ENCODE measurements around the gene PCDHGB3.
"Not testable (repeated sequence)": the region's sequence is repeated elsewhere in the genome, so short reads cannot be mapped to it uniquely, and the experiment has no call there.

PCDHGB3 gene

DNA sequence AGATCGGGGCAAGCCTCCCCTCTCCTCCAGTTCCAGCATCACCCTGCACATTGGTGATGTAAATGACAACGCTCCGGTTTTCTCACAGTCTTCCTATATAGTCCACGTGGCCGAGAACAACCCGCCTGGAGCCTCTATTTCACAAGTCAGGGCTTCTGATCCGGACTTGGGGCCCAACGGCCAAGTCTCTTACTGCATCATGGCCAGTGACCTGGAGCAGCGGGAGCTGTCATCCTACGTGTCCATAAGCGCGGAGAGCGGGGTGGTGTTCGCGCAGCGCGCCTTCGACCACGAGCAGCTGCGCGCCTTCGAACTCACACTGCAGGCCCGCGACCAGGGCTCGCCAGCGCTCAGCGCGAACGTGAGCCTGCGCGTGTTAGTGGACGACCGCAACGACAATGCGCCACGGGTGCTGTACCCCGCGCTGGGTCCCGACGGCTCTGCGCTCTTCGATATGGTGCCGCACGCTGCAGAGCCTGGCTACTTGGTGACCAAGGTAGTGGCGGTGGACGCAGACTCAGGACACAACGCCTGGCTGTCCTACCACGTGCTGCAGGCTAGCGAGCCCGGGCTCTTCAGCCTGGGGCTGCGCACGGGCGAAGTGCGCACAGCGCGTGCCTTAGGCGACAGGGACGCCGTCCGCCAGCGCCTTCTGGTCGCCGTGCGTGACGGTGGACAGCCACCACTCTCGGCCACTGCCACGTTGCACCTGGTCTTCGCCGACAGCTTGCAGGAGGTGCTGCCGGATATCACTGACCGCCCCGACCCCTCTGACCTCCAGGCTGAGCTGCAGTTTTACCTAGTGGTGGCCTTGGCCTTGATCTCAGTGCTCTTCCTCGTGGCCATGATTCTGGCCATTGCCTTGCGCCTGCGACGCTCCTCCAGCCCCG, 19.4 kb downstream of the PCDHGB3 start:
- Mint-ChIP-seq H3K9me3 (peaks cover 75% of the 10 kb centered on the region), H3K4me1 (no peaks in the 10 kb centered on the region), H3K36me3 (ENCODE audit: low read depth) (peaks cover 46% of the 10 kb centered on the region), H3K27me3 (ENCODE audit: low read depth) (no peaks in the 10 kb centered on the region), H3K4me3 (peak overlapping the region in 1 of 3 experiments; percentile 53), H3K27ac (no peak overlapping the region)
- TF ChIP-seq, protein P1, sequence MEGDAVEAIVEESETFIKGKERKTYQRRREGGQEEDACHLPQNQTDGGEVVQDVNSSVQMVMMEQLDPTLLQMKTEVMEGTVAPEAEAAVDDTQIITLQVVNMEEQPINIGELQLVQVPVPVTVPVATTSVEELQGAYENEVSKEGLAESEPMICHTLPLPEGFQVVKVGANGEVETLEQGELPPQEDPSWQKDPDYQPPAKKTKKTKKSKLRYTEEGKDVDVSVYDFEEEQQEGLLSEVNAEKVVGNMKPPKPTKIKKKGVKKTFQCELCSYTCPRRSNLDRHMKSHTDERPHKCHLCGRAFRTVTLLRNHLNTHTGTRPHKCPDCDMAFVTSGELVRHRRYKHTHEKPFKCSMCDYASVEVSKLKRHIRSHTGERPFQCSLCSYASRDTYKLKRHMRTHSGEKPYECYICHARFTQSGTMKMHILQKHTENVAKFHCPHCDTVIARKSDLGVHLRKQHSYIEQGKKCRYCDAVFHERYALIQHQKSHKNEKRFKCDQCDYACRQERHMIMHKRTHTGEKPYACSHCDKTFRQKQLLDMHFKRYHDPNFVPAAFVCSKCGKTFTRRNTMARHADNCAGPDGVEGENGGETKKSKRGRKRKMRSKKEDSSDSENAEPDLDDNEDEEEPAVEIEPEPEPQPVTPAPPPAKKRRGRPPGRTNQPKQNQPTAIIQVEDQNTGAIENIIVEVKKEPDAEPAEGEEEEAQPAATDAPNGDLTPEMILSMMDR (IDR thresholded peaks at IDR 0.05; ENCODE audit: unreplicated experiment in 3 of 3): no peak

DNA sequence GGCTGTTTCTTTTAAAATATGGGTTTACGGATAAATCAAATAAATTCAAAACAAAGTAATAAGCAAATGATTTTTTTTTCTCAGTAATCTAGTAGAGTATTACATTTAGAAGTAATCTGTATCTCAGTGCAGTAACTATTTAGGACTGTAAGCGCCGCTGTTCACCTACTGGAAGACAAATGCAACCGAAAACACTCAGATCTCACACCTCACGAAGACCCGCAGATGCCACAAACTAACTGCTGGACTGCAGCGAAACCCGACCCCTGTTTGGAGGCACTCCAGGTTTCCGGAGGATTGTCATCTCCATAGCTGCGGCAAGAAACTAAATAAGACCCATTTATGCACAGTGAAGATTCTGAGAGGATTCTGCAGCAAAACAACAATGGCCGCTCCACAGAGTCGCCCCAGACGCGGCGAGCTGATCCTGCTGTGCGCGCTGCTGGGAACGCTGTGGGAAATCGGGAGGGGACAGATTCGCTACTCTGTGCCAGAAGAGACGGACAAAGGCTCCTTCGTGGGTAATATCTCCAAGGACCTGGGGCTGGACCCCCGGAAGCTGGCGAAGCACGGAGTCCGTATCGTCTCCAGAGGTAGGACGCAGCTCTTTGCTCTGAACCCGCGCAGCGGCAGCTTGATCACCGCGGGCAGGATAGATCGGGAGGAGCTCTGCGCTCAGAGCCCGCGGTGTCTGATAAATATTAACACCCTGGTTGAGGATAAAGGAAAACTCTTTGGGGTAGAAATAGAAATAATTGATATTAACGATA, 22.6 kb downstream of the PCDHGB3 start, which contains the start of gene PCDHGA8:
Gene PCDHGA8, plus strand, starts transcription at position 205 of the 770 bp plus-strand sequence. Its CDS starts 181 bp downstream, at position 386.
- peaks cover 68% of the 10 kb centered on the region for H3K9me3 Mint-ChIP-seq
- TF ChIP-seq, protein P1 (IDR thresholded peaks at IDR 0.05; ENCODE audit: unreplicated experiment in 3 of 3): no peak

DNA sequence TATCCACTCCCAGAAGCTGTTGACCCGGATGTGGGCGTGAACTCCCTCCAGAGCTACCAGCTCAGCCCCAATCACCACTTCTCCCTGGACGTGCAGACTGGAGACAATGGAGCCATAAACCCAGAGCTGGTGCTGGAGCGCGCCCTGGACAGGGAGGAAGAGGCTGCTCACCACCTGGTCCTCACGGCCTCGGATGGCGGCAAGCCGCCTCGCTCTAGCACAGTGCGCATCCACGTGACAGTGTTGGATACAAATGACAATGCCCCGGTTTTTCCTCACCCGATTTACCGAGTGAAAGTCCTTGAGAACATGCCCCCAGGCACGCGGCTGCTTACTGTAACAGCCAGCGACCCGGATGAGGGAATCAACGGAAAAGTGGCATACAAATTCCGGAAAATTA, 23.2 kb downstream of the PCDHGB3 start:
- peaks cover 67% of the 10 kb centered on the region for H3K9me3 Mint-ChIP-seq

More for the DNA sequence above, 22.6 kb downstream of the PCDHGB3 start, which contains the start of gene PCDHGA8:
- H3K4me1 Mint-ChIP-seq: no peaks in the 10 kb centered on the region
- H3K27me3 Mint-ChIP-seq (ENCODE audit: low read depth): no peaks in the 10 kb centered on the region
- H3K4me3 Mint-ChIP-seq: no peak within 1 kb of the TSS
- H3K36me3 Mint-ChIP-seq (ENCODE audit: low read depth): peaks cover 63% of the 10 kb centered on the region
- H3K27ac Mint-ChIP-seq: no peak within 1 kb of the TSS

DNA sequence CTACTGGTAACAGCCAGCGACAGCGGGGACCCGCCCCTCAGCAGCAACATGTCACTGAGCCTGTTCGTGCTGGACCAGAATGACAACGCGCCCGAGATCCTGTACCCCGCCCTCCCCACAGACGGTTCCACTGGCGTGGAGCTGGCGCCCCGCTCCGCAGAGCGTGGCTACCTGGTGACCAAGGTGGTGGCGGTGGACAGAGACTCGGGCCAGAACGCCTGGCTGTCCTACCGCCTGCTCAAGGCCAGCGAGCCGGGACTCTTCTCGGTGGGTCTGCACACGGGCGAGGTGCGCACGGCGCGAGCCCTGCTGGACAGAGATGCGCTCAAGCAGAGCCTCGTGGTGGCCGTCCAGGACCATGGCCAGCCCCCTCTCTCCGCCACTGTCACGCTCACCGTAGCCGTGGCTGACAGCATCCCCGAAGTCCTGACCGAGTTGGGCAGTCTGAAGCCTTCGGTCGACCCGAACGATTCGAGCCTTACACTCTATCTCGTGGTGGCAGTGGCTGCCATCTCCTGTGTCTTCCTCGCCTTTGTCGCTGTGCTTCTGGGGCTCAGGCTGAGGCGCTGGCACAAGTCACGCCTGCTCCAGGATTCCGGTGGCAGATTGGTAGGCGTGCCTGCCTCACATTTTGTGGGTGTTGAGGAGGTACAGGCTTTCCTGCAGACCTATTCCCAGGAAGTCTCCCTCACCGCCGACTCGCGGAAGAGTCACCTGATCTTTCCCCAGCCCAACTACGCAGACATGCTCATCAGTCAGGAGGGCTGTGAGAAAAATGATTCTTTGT, 24.6 kb downstream of the PCDHGB3 start:
- not testable (repeated sequence) for H3K4me3 Mint-ChIP-seq; H3K27ac Mint-ChIP-seq; H3K4me1 Mint-ChIP-seq; H3K27me3 Mint-ChIP-seq (ENCODE audit: low read depth)
- Mint-ChIP-seq H3K36me3 (ENCODE audit: low read depth) (peaks cover 59% of the 10 kb centered on the region), H3K9me3 (peaks cover 65% of the 10 kb centered on the region)

More for the DNA sequence above, 23.2 kb downstream of the PCDHGB3 start:
- Mint-ChIP-seq H3K27me3 (ENCODE audit: low read depth) (no peaks in the 10 kb centered on the region), H3K36me3 (ENCODE audit: low read depth) (peaks cover 61% of the 10 kb centered on the region), H3K27ac (no peak overlapping the region), H3K4me1 (no peaks in the 10 kb centered on the region), H3K4me3 (no peak overlapping the region)
- TF ChIP-seq, protein P1 (IDR thresholded peaks at IDR 0.05; ENCODE audit: unreplicated experiment in 3 of 3): no peak

DNA sequence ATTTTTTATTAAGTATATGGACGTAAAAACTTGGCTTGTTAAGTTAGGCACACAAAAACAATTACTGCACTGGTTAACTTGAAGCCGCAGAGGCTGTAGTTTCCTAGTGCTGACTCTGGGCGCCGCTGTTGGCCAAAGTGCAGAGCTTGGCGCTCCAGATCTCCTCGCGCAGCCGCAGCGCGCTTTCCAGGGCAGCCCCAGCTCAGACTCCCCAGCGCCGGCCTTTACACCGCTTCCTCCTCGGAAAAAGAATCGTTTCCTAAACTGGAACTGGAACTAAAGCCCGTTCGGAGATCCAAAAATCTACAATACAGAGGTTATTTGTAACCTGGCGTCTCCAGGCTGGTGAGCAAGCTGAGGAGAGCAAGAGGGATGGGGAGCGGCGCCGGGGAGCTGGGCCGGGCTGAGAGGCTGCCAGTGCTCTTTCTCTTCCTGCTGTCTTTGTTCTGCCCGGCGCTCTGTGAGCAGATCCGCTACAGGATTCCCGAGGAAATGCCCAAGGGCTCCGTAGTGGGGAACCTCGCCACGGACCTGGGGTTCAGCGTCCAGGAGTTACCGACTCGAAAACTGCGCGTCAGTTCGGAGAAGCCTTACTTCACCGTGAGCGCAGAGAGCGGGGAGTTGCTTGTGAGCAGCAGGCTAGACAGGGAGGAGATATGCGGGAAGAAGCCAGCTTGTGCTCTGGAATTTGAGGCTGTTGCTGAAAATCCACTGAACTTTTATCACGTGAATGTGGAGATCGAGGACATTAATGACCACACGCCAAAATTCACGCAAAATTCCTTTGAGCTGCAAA, 27.9 kb downstream of the PCDHGB3 start, which contains the start of gene PCDHGB5:
Gene PCDHGB5, plus strand, starts transcription at position 192 of the 796 bp plus-strand sequence. Its CDS starts 181 bp downstream, at position 373.
- H3K4me1 Mint-ChIP-seq; H3K27me3 Mint-ChIP-seq (ENCODE audit: low read depth); H3K27ac Mint-ChIP-seq; H3K4me3 Mint-ChIP-seq: not testable (repeated sequence)
- H3K36me3 Mint-ChIP-seq (ENCODE audit: low read depth): peaks cover 49% of the 10 kb centered on the region
- H3K9me3 Mint-ChIP-seq: peaks cover 63% of the 10 kb centered on the region

DNA sequence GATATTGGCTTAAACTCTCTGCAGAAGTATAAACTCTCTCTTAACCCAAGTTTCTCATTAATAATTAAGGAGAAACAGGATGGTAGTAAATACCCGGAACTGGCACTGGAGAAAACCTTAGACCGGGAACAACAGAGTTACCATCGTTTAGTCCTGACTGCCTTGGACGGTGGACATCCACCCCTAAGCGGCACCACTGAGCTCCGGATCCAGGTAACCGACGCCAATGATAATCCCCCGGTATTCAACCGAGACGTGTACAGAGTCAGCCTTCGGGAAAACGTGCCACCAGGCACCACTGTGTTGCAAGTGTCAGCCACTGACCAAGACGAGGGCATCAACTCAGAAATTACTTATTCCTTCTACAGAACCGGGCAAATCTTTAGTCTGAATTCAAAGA, 28.6 kb downstream of the PCDHGB3 start:
- Mint-ChIP-seq H3K36me3 (ENCODE audit: low read depth) (peaks cover 47% of the 10 kb centered on the region), H3K27me3 (ENCODE audit: low read depth) (no peaks in the 10 kb centered on the region), H3K4me3 (no peak overlapping the region), H3K9me3 (peaks cover 62% of the 10 kb centered on the region), H3K27ac (no peak overlapping the region), H3K4me1 (no peaks in the 10 kb centered on the region)
- TF ChIP-seq, protein P1 (IDR thresholded peaks at IDR 0.05; ENCODE audit: unreplicated experiment in 3 of 3): no peak
